ENCODE measurements around the gene ATP5MC3. TPM values are rescaled to one million over a fixed set of nuclear protein-coding genes. Genes with fewer than 3 reads are reported as not detected.

Gene ATP5MC3
- total RNA-seq: 75.4 and 102 TPM in 2 replicates

DNA sequence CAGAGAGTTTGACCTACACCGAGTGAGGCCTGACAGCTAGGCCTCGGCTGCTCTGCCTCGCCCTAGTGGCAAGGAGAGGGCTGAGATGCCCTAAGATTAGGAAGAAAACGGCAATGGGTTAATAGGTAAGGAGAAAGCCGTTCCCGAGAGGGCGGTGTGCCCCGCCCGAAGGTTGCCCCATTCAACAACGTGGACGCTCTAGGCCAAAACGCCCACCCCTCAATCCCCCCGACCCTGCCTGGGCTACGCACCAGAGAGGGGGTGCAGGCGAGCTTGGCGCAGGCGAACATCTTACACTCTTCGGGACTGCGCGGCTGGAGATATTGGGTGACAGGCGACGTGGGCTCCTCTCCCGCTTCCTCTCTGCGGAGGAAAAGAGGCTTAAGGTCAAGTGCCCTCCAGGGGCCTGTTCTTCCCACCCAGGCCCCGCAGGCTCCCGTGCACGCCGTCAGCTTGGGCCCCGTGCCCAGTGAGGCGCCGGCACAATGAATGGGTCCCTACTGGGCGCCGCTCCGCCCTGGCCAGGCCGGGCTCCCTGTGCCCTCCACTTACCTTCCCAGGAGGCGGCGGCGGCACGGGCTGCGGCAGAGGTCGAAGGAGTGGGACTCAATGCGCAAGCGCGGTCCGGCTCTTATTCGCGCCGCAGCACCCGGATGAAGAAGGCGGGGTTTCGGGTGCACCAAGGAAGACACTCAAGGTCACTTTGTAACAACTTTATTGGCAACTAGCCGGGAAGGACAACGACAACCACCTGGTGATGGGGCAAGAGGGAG is at the start of gene ATP5MC3:
Gene ATP5MC3 (minus strand): TSS at position 607 of the 773 bp plus-strand sequence. CDS start 317 bp downstream, at position 290.

DNA sequence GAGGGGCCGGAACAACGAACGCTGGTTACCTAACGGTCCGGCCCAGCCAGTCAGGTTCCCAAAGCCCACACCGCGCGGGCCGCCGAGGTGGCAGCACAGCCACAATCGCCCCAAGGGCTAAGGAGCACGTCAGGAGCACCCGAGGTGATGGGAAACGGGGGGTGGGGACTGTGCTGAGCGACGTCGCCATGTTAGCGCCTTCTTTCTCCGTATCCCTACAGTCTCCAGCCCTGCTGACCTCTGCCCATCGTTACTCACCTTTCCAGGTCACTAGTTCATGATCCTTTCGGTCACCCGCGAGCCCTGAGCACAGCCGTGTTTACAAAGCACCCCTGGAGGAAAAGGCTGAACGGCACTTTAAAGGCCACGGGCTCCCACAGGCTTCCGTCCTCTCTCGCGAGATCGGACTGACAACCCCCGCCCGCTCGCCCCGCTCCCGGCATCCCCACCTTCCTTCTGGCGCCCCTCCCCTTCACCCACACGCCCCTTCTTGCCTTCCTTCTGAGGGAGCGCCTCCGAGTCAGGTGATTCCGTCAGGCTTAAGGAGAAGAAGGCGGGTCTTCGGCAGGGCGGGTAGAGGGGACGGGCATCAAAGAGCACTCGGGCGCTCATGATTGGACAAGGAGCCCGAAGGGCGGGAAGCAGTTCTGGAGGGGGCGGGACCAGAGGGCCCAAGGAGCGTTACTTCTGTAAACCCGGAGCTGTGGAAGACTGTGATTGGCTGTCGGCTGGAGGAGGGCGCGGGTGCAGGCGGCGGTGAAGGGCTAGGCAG is 13.5 kb downstream of the ATP5MC3 start, which contains the start of gene ATF2:
Gene ATF2 (minus strand): TSS at position 412 of the 772 bp plus-strand sequence. CDS start 31,760 bp downstream, outside the sequence.

Small RNA genes lying within 50 kb of the gene (small RNA-seq; reads per million reads assigned to genes)
- gene MIR933: not detected

Other genes starting within 250 kb of the ATP5MC3 start
- 12.4 and 22.1 TPM in 2 replicates for gene CHN1, start 176.3 kb downstream of the ATP5MC3 start, total RNA-seq
- gene ATF2, start 13.5 kb downstream of the ATP5MC3 start, total RNA-seq: 68.3 and 74.5 TPM in 2 replicates